ENCODE data around the gene ICE1. TPM values are rescaled to one million over a fixed set of nuclear protein-coding genes. Genes with fewer than 3 reads are reported as not detected.
"Not testable (repeated sequence)": the region's sequence is repeated elsewhere in the genome, so short reads cannot be mapped to it uniquely, and the experiment has no call there.

Gene ICE1
- total RNA-seq, 1 experiment from 2014 or later = 27.8 TPM

GRCh38 chr5:5490774-5491347, 68.4 kb downstream of the ICE1 start:
- CTCF ChIA-PET = no interaction called here
- H3K4me3 Mint-ChIP-seq (ENCODE audit: low read depth, unreplicated experiment) = no peak overlapping the region
- TF ChIP-seq CTCF (IDR thresholded peaks at IDR 0.05; ENCODE audit: unreplicated experiment) = no peak
- no peaks in the 10 kb centered on the region for H3K9me3 Mint-ChIP-seq (ENCODE audit: low read depth, unreplicated experiment)
- no peak for DNase-seq
- H3K27me3 Mint-ChIP-seq (ENCODE audit: unreplicated experiment) = no peaks in the 10 kb centered on the region
- H3K4me1 Mint-ChIP-seq (ENCODE audit: low read depth, unreplicated experiment) = peaks cover 7% of the 10 kb centered on the region
- no TSS peak for BruUV-seq (replicated peaks)
- intact Hi-C loops (cut with micrococcal nuclease; ENCODE audit: unreplicated experiment) = loop anchor here (10.0 kb wide), 2 partner anchors 394 to 1254 kb away; no protein-coding TSS in a partner anchor
- no peaks in the 10 kb centered on the region for H3K36me3 Mint-ChIP-seq (ENCODE audit: insufficient read depth, unreplicated experiment)
- no peak overlapping the region for H3K27ac Mint-ChIP-seq (ENCODE audit: unreplicated experiment)

- no peaks in the 10 kb centered on the region for H3K36me3 Mint-ChIP-seq (ENCODE audit: insufficient read depth, unreplicated experiment)
- intact Hi-C loops (cut with micrococcal nuclease; ENCODE audit: unreplicated experiment) = loop anchor here (1.0 to 10.0 kb wide), 3 partner anchors 392 to 1252 kb away; no protein-coding TSS in a partner anchor
- no peaks in the 10 kb centered on the region for H3K9me3 Mint-ChIP-seq (ENCODE audit: low read depth, unreplicated experiment)
- H3K4me1 Mint-ChIP-seq (ENCODE audit: low read depth, unreplicated experiment) = peaks cover 7% of the 10 kb centered on the region
- peak; percentile 43 for TF ChIP-seq CTCF (IDR thresholded peaks at IDR 0.05; ENCODE audit: unreplicated experiment)
- DNase-seq = peak; percentile 46
- H3K27ac Mint-ChIP-seq (ENCODE audit: unreplicated experiment) = no peak overlapping the region
- H3K27me3 Mint-ChIP-seq (ENCODE audit: unreplicated experiment) = no peaks in the 10 kb centered on the region
- CTCF ChIA-PET = no interaction called here
- no TSS peak for BruUV-seq (replicated peaks)
- no peak overlapping the region for H3K4me3 Mint-ChIP-seq (ENCODE audit: low read depth, unreplicated experiment)
Observed at GRCh38 chr5:5492087-5492933, 69.8 kb downstream of the ICE1 start.

GRCh38 chr5:5492934-5493271, 70.4 kb downstream of the ICE1 start:
- H3K9me3 Mint-ChIP-seq (ENCODE audit: low read depth, unreplicated experiment); H3K27ac Mint-ChIP-seq (ENCODE audit: unreplicated experiment); H3K27me3 Mint-ChIP-seq (ENCODE audit: unreplicated experiment); H3K4me1 Mint-ChIP-seq (ENCODE audit: low read depth, unreplicated experiment); CTCF ChIA-PET; DNase-seq; BruUV-seq (replicated peaks); H3K4me3 Mint-ChIP-seq (ENCODE audit: low read depth, unreplicated experiment); H3K36me3 Mint-ChIP-seq (ENCODE audit: insufficient read depth, unreplicated experiment): not testable (repeated sequence)
- intact Hi-C loops (cut with micrococcal nuclease; ENCODE audit: unreplicated experiment) = loop anchor here (1.0 to 10.0 kb wide), 3 partner anchors 392 to 1252 kb away; no protein-coding TSS in a partner anchor

- peak; percentile 54 for DNase-seq
- Mint-ChIP-seq H3K4me1 (ENCODE audit: low read depth, unreplicated experiment) (peaks cover 7% of the 10 kb centered on the region), H3K9me3 (ENCODE audit: low read depth, unreplicated experiment) (no peaks in the 10 kb centered on the region), H3K4me3 (ENCODE audit: low read depth, unreplicated experiment) (no peak overlapping the region), H3K27me3 (ENCODE audit: unreplicated experiment) (peaks cover 11% of the 10 kb centered on the region), H3K27ac (ENCODE audit: unreplicated experiment) (no peak overlapping the region), H3K36me3 (ENCODE audit: insufficient read depth, unreplicated experiment) (no peaks in the 10 kb centered on the region)
- intact Hi-C loops (cut with micrococcal nuclease; ENCODE audit: unreplicated experiment) = loop anchor here (10.0 kb wide), 2 partner anchors 390 to 1250 kb away; no protein-coding TSS in a partner anchor
- no peak for TF ChIP-seq CTCF (IDR thresholded peaks at IDR 0.05; ENCODE audit: unreplicated experiment)
- CTCF ChIA-PET = no interaction called here
- no TSS peak for BruUV-seq (replicated peaks)
Observed at GRCh38 chr5:5494489-5495402, 72.3 kb downstream of the ICE1 start.

All from Calu3 (cell line).